KMS-11 (cell line): ENCODE data around the gene OR5I1.
"Not testable (repeated sequence)": the region's sequence is repeated elsewhere in the genome, so short reads cannot be mapped to it uniquely, and the experiment has no call there.

Source experiments
- H2AFZ ChIP-seq: fragments of 200-600 bp; sonication (generic); 2 replicates; pipeline ENCODE4 v1.6.1; 2016; ENCODE audit warnings: antibody characterized with exemption, mixed run types, low read depth
- H3K27ac ChIP-seq: fragments of 200-600 bp; sonication (generic); 2 replicates; pipeline ENCODE4 v1.6.1; 2016; ENCODE audit warnings: mild to moderate bottlenecking, mixed run types
- H3K27me3 ChIP-seq: fragments of 200-600 bp; sonication (generic); 2 replicates; pipeline ENCODE4 v1.6.1; 2017; ENCODE audit warnings: mild to moderate bottlenecking, low read depth, mixed run types, moderate library complexity; ENCODE audit not compliant: insufficient read depth
- H3K36me3 ChIP-seq: fragments of 200-600 bp; sonication (generic); 2 replicates; pipeline ENCODE4 v1.6.1; 2017; ENCODE audit warnings: mild to moderate bottlenecking, mixed run types; ENCODE audit not compliant: insufficient read depth
- H3K4me1 ChIP-seq: fragments of 200-600 bp; sonication (generic); 2 replicates; pipeline ENCODE4 v1.6.1; 2016; ENCODE audit warnings: mild to moderate bottlenecking, low read depth, mixed run types; ENCODE audit not compliant: poor library complexity, severe bottlenecking
- H3K4me2 ChIP-seq: fragments of 200-600 bp; sonication (generic); 2 replicates; pipeline ENCODE4 v1.7.0; 2016; ENCODE audit warnings: mild to moderate bottlenecking, mixed run types
- H3K4me3 ChIP-seq: fragments of 200-600 bp; sonication (generic); IDR thresholded peaks from 2 replicates; pipeline ENCODE4 v1.6.1; 2017; ENCODE audit warnings: low read depth, low read length, mixed read lengths; ENCODE audit not compliant: insufficient read depth
- H3K79me2 ChIP-seq: fragments of 200-600 bp; sonication (generic); 2 replicates; pipeline ENCODE4 v1.6.1; 2016; ENCODE audit warnings: low read depth, mixed run types; ENCODE audit not compliant: insufficient read depth
- H3K9ac ChIP-seq: fragments of 200-600 bp; sonication (generic); 2 replicates; pipeline ENCODE4 v1.6.1; 2016; ENCODE audit warnings: mild to moderate bottlenecking, mixed run types
- H4K20me1 ChIP-seq: fragments of 200-600 bp; sonication (generic); 2 replicates; pipeline ENCODE4 v1.6.1; 2016; ENCODE audit warnings: mild to moderate bottlenecking, mixed run types; ENCODE audit not compliant: insufficient read depth
- CTCF ChIP-seq: fragments of 200-600 bp; sonication (generic); conservative IDR thresholded peaks from 2 replicates; pipeline ENCODE4 v1.6.1; 2017; ENCODE audit warnings: low read depth, mild to moderate bottlenecking, antibody characterized with exemption, low read length, moderate library complexity, mixed read lengths

Gene OR5I1

DNA sequence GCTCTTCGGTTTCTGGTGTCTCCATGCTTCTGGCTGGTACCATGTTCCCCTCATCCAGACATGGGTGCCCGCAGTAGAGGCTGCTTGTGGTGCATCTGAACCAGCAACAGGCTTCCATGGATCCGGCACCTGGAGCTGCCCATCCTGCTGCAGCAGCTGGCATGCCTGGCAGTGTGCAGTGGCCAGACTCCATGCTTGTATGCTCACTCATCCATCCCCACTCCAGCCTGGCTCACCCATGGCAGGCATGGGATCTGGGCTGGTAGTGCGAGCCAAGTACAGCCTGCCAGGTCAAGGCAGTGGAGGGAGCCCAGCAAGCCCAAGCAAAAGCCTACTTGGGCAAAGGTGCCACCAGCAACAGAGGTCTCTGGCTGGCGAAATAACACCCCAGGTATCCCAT lies 15.7 kb downstream of the OR5I1 start:
- Histone ChIP-seq H2AFZ (no peak overlapping the region), H3K27ac (no peak overlapping the region), H3K4me3 (no peak overlapping the region), H3K27me3 (no peaks in the 10 kb centered on the region), H4K20me1 (no peaks in the 10 kb centered on the region), H3K36me3 (no peaks in the 10 kb centered on the region), H3K4me1 (no peaks in the 10 kb centered on the region), H3K79me2 (no peaks in the 10 kb centered on the region), H3K9ac (no peak overlapping the region), H3K4me2 (no peak overlapping the region)
- no peak for TF ChIP-seq CTCF

DNA sequence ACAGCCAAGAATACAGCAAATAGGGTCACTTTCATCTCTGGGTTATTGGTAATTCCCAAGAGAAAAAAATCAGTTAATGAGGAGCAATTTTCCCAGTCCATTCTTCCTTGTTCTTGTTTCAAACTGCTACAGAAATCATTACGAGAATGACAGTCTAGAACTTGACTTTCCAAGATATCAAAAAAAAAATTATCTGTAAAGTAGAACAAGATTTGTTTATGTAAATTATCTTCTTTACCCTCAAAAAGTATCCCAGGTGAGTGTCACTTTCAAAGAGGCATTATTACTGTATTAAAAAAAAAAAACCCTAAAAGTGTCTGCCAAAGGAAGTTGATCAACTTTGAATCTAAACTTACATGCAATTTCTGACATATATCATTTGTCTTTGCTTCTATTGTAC lies 21.7 kb downstream of the OR5I1 start, which contains the start of gene OR5W2:
Gene OR5W2 (minus strand): TSS at position 101 of the 400 bp plus-strand sequence. CDS start 0 bp downstream, at position 101.
- no peak for TF ChIP-seq CTCF
- no peaks in the 10 kb centered on the region for H4K20me1 ChIP-seq
- no peak within 1 kb of the TSS for H3K27ac ChIP-seq
- no peaks in the 10 kb centered on the region for H3K27me3 ChIP-seq
- H3K36me3 ChIP-seq, result no peaks in the 10 kb centered on the region
- no peak within 1 kb of the TSS for H2AFZ ChIP-seq
- H3K4me3 ChIP-seq, result no peak within 1 kb of the TSS
- H3K79me2 ChIP-seq, result no peaks in the 10 kb centered on the region
- H3K9ac ChIP-seq, result no peak within 1 kb of the TSS
- H3K4me1 ChIP-seq, result no peaks in the 10 kb centered on the region
- no peak within 1 kb of the TSS for H3K4me2 ChIP-seq

DNA sequence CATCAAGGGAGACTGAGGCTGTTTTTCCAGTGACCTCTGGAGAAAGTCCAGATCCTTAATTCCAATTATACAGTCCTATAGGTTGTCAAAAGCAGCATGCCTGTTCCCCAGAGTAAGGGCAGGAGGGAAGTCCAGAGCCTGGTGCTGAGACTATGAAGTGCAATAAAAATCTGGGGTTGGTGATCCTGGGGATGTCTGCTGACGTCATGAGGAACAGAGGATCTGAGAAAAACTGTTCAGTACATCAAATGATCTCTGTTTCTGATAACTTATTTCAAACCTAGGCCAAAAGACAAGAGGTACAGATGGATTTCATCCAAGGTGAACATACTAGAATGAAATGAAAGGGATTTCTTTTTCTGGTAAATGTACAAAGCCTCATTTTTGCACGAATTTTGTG lies 33.9 kb downstream of the OR5I1 start:
- Histone ChIP-seq H3K4me2 (no peak overlapping the region), H3K4me3 (no peak overlapping the region), H3K27ac (no peak overlapping the region), H3K79me2 (no peaks in the 10 kb centered on the region), H3K9ac (no peak overlapping the region), H3K4me1 (peaks cover 5% of the 10 kb centered on the region), H2AFZ (no peak overlapping the region), H4K20me1 (no peaks in the 10 kb centered on the region), H3K27me3 (no peaks in the 10 kb centered on the region), H3K36me3 (no peaks in the 10 kb centered on the region)
- no peak for TF ChIP-seq CTCF

GRCh38 chr11:55895216-55895615 lies 41.0 kb downstream of the OR5I1 start:
- no peaks in the 10 kb centered on the region for H3K27me3 ChIP-seq
- H3K4me1 ChIP-seq, result no peaks in the 10 kb centered on the region
- no peak overlapping the region for H2AFZ ChIP-seq
- no peak overlapping the region for H3K4me2 ChIP-seq
- H3K36me3 ChIP-seq, result no peaks in the 10 kb centered on the region
- no peak overlapping the region for H3K9ac ChIP-seq
- no peak overlapping the region for H3K27ac ChIP-seq
- no peak; the same call in 1 of the 2 replicates for TF ChIP-seq CTCF
- no peak overlapping the region for H3K4me3 ChIP-seq
- H4K20me1 ChIP-seq, result no peaks in the 10 kb centered on the region
- H3K79me2 ChIP-seq, result no peaks in the 10 kb centered on the region

DNA sequence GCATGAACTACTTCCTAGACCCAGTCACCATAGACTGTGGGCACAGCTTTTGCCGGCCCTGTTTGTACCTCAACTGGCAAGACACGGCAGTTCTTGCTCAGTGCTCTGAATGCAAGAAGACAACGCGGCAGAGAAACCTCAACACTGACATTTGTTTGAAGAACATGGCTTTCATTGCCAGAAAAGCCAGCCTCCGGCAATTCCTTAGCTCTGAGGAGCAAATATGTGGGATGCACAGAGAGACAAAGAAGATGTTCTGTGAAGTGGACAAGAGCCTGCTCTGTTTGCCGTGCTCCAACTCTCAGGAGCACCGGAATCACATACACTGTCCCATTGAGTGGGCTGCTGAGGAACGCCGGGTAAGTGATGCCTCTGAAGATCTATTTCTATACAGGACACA lies 50.7 kb downstream of the OR5I1 start:
- not testable (repeated sequence) for H3K36me3 ChIP-seq, H3K9ac ChIP-seq, H2AFZ ChIP-seq, H3K27me3 ChIP-seq, H3K4me1 ChIP-seq, H4K20me1 ChIP-seq, H3K27ac ChIP-seq, H3K4me3 ChIP-seq, H3K4me2 ChIP-seq, H3K79me2 ChIP-seq
